HG03066 (cell line): ENCODE measurements around the gene TMEM147.

Source experiments
- ATAC-seq: cut with Tn5 transposase; IDR thresholded peaks from one replicate; pipeline ENCODE4 v1.9.1; 2021; ENCODE audit warnings: low read depth; ENCODE audit not compliant: unreplicated experiment

The TMEM147 gene

DNA sequence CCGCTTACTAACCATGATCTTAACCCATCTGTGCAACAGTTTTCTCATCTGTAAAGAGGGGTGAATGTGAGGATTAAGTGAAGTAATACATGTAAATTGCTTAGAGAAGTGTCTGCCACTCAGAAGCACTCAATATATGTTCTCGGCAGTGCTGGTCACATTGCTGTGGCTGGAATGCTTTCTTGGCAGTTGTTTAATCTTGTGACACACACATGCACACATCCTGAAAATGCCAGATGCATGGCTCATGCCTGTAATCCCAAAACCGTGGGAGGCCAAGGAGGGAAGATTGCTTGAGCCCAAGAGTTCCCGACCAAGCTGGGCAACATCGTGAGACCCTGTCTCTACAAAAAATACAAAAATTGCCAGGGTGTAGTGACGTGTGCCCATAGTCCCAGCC lies 27.1 kb upstream of the TMEM147 start:
- no peak for ATAC-seq

GRCh38 chr19:35519291-35519690 lies 26.1 kb upstream of the TMEM147 start:
- ATAC-seq, result no peak

DNA sequence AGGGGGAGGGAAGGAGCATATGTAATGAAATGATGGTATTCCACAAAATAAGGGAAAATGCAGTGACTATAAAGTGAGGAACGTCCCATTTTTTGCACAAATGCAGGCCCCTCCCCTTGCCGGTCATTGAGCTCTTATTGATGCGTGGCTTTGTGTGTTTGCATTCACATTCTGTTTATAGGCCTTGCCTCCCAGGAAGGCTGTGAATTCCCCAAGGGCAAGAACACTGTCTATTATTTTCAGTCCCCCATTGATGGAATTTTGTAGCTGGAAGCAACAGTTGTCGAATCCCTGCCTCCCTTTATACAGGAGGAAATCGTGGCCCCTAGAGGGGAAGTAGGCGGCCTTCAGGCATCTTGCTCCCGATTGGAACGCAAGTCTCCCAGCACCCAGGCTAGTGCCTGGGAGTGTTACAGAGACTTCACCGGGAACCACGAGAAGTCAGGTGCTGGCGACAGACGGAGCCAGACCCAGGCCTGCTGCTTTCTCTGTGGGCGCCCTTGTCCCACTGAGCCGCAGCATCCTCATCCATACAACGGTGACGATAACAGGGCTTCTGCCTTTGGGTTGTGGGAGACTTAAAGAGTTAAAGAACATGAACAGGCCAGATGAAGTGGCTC lies 24.2 kb upstream of the TMEM147 start:
- ATAC-seq, result no peak

GRCh38 chr19:35522745-35523327 lies 22.6 kb upstream of the TMEM147 start:
- no peak for ATAC-seq

DNA sequence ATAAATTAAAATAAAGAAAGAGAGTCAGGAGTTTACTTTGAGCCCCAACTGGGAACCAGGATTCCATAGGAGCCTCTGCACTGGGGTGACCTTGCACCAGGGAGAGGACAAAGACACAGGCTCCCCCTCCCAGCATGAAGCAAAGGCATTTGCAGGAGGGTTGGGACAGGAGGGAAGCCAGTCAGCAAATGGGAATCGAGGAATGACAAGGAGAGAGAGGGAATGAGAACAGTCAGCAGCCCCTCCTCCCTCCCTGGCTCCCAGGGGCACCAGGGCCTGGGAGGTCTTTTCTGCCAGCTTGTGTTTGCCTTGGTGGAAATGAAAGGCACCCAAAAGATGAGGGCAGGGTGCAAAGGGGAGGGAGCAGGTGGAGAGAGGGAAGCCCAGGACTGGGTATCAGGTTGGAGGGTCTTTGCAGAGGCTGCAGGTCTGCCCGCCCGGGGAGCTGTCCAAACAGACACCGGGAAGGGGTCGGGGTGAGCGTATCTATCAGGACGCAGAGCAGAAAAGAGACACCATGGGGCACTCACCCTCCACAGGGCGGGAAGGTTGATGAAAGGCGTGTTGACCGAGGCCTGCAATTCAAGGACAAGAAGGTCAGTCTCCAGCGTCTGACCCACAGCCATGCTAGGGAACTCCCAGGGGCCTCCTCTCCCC lies 21.1 kb upstream of the TMEM147 start:
- ATAC-seq, result no peak

GRCh38 chr19:35525873-35526272 lies 19.6 kb upstream of the TMEM147 start:
- ATAC-seq, result no peak

DNA sequence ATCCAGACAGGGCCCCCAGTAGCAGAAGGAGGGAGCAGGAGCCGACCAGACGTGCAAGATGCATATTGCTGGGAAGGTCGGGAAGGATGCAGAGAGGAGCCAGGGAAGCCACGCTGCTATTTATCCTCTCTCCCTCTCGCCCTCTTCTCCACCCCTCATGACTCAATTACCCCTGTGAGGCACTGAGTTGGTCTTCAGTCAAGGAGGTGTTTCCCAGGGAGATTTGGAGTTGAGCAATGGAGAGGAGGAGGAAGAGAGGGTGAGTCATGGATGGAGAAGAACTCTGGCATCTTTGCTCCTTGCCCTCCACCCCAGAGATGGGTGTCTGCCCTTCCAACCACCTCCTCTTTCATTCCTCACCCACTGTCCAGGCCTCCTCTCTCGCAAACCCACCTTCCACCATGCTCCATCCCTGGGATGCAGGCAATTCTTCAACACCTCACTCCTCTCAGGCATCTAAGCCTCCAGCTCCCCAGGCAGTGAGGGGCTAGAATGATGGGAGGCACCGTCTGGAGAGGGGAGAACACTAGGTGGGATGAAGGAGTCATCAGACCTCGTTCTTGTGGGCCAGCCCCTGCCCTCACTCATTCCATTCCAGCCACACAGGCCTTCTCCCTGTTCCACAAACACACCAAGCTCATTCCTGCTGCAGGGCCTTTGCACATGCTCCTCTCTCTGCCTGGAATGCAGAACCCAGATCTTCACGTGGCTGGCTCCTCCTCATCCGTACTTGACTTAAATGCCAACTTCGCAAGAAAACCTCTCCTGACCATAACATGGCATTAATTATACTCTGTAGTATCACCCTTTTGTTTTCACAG lies 17.0 kb upstream of the TMEM147 start, which contains the start of gene SBSN:
Gene SBSN, minus strand, starts transcription at position 94 of the 821 bp plus-strand sequence. Its CDS starts 30 bp downstream, at position 64.
- ATAC-seq, result no peak

DNA sequence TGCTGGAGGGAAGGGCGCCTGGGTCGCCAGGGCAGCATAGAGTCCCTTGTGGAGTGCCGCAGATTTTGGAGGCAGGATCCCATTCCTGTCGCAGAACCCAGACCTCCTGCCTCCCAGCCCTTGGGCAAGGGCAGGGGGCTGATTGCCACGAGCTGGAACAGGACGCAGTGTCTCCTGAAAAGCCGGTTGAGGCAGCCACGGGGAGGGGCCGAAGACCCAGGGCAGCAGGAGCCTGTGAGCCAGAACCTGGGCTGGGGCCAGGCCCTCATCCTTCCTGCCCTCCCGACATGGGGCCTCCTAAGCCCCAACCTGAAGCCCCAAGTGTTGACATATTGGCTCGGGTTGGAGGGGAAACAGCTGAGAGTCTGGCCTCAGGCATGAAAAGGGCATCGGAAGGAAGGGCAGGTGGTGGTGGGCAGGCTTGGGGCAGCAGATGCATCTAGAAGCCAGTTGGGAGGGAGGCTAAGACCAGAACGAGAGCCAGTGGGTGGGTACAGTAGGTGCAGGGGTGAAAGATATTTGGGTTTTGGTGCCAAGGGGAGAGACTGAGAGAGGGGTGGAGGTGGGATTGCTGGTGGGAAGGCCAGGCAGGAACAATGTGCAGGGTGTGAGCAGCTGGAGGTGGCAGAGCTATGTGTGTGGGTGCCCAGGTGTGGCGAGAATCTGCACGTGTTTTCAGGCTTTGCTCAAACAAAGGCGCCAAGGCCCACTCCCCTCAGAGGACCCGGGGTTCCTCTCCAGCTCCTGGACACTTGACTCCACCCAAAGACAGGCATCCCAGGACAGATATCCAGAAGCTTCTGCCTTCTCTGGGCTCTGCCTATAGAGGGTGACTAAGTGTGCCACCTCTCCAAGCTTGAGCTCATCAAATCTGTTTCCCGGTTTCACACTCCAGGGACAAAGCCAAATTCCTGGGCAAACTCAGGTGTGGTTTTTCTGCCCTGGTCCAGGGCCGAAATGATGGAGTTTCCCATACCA lies 15.9 kb upstream of the TMEM147 start:
- no peak for ATAC-seq

- ATAC-seq, result no peak
These were observed 14.1 kb upstream of the TMEM147 start for GRCh38 chr19:35531291-35531690.

DNA sequence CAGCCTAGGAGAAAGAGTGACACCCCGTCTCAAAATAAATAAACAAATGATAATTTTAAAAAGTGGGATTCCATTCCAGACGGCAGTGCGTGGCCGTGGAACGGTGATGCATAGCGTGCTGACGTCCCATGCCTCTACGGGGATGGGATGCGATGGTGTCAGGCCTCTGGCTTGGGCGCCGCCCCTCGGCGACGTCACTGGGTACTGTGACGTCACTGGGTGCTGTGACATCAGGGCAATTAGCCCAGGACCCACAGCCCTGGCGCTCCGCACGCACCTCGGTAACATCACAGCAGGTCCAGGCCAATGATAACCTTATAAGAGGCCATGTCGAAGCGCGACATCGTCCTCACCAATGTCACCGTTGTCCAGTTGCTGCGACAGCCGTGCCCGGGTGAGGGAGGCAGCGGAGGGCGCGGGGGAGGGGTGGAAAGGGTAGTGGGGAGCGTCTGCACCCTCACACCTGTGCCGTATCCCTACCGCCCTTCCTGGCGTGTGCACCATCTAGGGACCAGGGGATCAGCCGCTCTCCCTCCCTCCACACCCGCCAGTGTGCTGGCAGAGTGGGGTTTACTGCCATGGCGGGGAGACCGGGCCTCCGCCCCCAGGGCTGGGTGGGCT lies 12.1 kb upstream of the TMEM147 start, which contains the start of gene GAPDHS:
Gene GAPDHS, plus strand, starts transcription at position 256 of the 621 bp plus-strand sequence. Its CDS starts 72 bp downstream, at position 328.
- no peak for ATAC-seq

GRCh38 chr19:35533822-35534392 lies 11.5 kb upstream of the TMEM147 start:
- no peak for ATAC-seq

DNA sequence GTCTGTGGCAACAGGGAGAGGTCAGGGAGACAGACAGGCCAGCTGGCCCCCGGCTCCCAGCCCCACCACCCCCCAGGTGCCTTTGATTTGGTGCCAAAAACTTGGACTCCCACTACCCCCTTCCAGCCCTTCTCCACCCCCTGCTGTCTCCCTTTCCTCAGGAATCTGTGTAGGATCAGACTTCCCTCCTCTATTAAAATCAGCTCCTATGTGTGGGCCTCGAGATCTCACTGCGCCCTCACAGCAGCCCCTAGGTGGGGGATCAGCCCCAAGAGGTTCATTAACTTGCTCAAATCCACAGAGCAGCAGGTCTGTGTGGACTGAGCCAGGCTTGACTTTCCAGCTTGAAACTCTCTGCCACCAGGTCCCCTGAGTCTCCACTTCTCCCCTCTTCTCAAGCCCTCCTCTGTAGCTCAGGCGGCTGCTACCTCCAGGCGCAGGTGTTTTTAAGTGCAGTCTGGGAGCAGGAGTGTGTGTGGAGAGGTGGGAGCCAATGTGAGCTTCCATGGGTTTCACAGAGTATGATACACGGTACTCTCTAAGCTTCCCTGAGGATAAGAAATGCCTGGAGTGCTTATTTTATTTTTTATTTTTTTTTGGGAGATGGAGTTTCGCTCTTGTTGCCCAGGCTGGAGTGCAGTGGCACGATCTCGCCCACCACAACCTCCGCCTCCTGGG lies 10.5 kb upstream of the TMEM147 start:
- no peak for ATAC-seq

DNA sequence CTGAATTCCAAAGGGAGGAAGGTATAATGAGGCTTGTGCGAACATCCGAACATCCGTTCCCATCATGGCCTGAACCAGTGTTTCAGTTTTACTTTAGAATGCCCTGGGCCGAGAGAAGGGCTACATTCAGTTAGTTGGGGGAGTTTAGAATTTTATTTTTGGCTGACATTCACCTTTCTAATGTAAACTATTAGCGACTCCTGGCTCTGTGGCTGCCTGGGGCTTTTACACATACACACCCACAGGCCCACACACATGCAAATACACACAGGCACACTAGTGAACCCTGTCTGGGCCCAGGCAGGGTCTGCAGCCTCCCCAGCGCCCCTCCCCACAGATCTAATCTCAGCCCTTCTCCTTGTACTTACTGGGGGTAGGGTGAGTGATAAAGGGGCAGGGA lies 6.1 kb upstream of the TMEM147 start:
- no peak for ATAC-seq

DNA sequence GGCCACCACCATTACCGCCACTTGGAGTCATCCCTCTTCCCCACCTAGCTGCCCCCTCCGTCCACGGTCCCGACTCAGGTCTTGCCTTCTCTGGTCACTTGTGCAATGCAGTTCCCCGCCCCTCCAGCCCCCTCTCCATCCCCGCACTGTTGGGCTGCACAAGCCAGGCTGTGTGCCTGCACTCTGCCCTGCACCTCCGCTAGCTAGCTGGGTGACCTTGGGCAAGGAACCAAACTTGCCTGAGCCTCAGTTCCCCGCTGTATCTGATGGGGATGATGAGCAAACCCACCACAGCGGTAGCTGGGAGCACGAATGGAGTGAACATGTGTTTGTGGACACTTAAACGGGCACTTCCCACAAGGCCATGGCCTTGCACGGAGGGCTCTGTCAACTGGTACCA lies 5.6 kb upstream of the TMEM147 start:
- no peak for ATAC-seq

DNA sequence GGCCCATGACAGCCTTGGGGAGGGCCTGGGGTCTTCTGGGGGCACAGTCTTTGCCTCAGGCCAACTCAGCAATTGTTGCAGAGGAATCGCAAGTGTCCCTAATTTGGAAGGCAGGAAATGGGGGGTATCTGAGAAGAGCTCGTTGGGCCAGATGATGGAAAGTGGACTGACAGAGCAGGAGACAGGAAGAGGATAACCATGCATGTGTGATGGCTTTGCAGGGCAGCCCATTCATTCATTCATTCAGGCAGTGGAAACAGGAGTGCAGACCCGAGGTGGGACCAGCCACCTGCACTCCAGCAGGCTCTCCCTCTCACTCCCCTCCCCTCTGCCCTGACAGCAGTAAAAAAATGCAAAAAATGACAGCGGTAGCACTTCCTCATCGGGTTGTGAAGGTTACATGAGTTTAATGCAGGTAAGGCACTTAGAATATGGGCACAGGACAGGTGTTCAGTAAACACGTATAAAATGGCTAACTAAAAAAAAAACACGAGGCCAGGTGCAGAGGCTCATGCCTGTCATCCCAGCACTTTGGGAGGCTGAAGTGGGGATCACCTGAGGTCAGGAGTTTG lies 5.0 kb upstream of the TMEM147 start:
- no peak for ATAC-seq

- no peak for ATAC-seq
These were observed 3.2 kb upstream of the TMEM147 start for GRCh38 chr19:35542209-35542608.

GRCh38 chr19:35543280-35544109 lies 1.9 kb upstream of the TMEM147 start:
- no peak for ATAC-seq
